GM21529 (cell line): ENCODE measurements around the gene PSMD14.

ENCODE experiments used
- ATAC-seq: cut with Tn5 transposase; IDR thresholded peaks from one replicate; pipeline ENCODE4 v1.9.1; 2021; ENCODE audit not compliant: unreplicated experiment

PSMD14 gene

DNA sequence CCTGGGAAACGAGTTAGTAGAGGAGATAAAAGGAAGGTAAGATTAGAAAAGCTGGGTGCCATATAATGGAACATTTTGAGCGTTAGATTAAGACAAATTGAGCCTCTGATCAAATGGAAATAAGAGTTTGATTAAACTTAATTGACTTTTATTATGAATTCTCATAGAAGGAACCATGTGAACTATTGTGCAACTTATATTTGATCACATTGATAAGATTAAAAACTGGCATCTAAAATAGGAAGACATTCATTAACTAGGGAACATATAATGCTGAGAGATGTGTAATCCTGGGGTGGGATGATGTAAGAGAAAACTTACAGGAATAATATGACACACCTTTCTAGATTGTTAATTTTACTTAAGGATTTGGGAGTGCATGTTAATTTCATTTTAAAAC is 130.4 kb downstream of the PSMD14 start:
- no peak for ATAC-seq

DNA sequence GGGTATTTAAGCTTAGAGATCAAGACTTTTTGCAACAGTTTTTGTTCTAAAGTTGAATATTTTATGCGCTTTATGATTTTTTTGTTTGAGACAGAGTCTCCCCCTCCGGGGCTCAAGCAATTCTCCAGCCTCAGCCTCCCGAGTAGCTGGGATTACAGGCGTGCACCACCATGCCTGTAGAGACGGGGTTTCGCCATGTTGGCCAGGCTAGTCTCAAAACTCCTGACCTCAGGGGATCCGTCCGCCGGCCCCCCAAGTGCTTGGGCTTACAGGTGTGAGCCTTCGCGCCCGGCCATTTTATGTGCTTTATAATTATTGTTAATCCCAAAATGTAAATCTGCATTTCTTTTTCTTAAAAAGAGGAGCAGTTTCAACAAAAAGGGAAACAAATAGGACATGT is 136.9 kb downstream of the PSMD14 start:
- no peak for ATAC-seq

DNA sequence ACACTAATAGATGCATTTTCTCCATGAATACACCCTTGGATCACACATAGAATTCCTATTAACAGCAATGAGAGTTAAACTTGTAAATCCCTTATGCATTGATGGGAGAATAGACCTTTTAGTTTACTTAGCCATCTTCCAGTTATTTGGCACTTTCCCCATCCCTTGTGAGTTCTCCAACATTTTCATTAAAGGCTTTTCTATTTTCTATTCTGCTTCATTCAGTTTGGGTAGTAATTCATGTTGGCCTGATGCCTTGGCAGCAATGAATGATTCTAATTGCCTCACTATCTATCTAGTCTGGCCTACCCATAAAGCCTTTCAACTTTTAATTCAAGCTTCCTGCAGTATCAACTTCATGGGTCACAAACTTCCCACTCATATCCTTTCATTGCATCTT is 140.2 kb downstream of the PSMD14 start:
- no peak for ATAC-seq
